Measurements from ENCODE around the gene MIA3. TPM values are rescaled to one million over a fixed set of nuclear protein-coding genes. Genes with fewer than 3 reads are reported as not detected.

MIA3 gene
- total RNA-seq, 1 experiment from 2014 or later, result 50.8 TPM

DNA sequence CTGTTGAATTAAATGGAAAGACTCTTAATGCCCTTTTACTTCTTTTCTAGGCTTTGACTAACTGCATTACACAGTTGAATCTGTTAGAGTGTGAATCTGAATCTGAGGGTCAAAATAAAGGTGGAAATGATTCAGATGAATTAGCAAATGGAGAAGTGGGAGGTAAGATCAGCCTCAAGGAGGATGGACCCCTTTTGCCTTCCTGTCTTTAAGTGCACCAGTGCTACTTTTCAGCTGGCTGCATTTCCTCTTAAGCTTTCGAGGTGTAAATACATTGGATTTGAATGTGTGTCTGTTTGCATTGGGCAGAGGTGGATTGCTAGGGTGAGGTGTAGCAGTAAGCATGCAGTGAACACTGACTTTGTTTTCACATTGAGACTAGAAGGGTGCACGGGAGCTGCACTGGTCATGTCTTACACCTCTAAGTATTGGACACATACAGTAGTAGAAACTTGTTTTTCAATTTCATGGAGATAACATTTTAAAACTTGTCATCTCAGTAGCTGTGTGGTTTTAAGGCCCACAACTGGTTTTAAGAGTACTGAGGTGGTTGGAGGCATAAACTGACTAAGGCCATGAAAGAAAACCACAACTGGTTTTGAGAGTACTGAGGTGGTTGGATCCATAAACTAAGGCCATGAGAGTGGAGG is 35.4 kb downstream of the MIA3 start:
- no peak overlapping the region for H3K4me2 ChIP-seq (ENCODE audit: low read length)
- H3K27ac ChIP-seq (ENCODE audit: low read length), result no peak overlapping the region
- ATAC-seq, result no peak
- no peak overlapping the region for H3K9ac ChIP-seq (ENCODE audit: low read length)
- H3K4me3 ChIP-seq (ENCODE audit: low read length), result no peak overlapping the region
- peaks cover 78% of the 10 kb centered on the region for H3K36me3 ChIP-seq (ENCODE audit: low read depth, low read length)
- H3K9me2 ChIP-seq (replicated peaks; ENCODE audit: low read length), result no peaks in the 10 kb centered on the region
- no TSS peak for BruUV-seq (replicated peaks)
- CTCF ChIA-PET, result no interaction called here
- no peak for DNase-seq
- no peak for TF ChIP-seq EZH2phosphoT487 (IDR thresholded peaks at IDR 0.05; ENCODE audit: borderline replicate concordance, low read length)
- no peak for TF ChIP-seq CTCF (conservative IDR thresholded peaks at IDR 0.05; ENCODE audit: low read depth, low read length)
- no peak for TF ChIP-seq EZH2 (IDR thresholded peaks at IDR 0.05; ENCODE audit: low read length, unreplicated experiment)
- no peaks in the 10 kb centered on the region for H4K20me1 ChIP-seq (ENCODE audit: low read length)
- no peaks in the 10 kb centered on the region for H3K4me1 ChIP-seq (ENCODE audit: insufficient read depth, low read length)
- H3F3A ChIP-seq (ENCODE audit: low read length, unreplicated experiment), result no peaks in the 10 kb centered on the region
- H3K27me3 ChIP-seq (ENCODE audit: low read length), result no peaks in the 10 kb centered on the region
- POLR2A ChIA-PET (ENCODE audit: unreplicated experiment), result no interaction called here
- no peaks in the 10 kb centered on the region for H3K9me3 ChIP-seq (ENCODE audit: low read length)
- no peaks in the 10 kb centered on the region for H3K79me2 ChIP-seq (ENCODE audit: low read length)
- intact Hi-C loops (cut with micrococcal nuclease), result no loop called here
- H2AFZ ChIP-seq (ENCODE audit: low read length), result no peak overlapping the region

- no peak overlapping the region for H3K9ac ChIP-seq (ENCODE audit: low read length)
- intact Hi-C loops (cut with micrococcal nuclease), result no loop called here
- H2AFZ ChIP-seq (ENCODE audit: low read length), result no peak overlapping the region
- no peaks in the 10 kb centered on the region for H4K20me1 ChIP-seq (ENCODE audit: low read length)
- BruUV-seq (replicated peaks), result no TSS peak
- CTCF ChIA-PET, result no interaction called here
- peaks cover 90% of the 10 kb centered on the region for H3K36me3 ChIP-seq (ENCODE audit: low read depth, low read length)
- H3F3A ChIP-seq (ENCODE audit: low read length, unreplicated experiment), result no peaks in the 10 kb centered on the region
- H3K27ac ChIP-seq (ENCODE audit: low read length), result no peak overlapping the region
- H3K9me2 ChIP-seq (replicated peaks; ENCODE audit: low read length), result no peaks in the 10 kb centered on the region
- no peaks in the 10 kb centered on the region for H3K9me3 ChIP-seq (ENCODE audit: low read length)
- no peaks in the 10 kb centered on the region for H3K79me2 ChIP-seq (ENCODE audit: low read length)
- no peak for ATAC-seq
- DNase-seq, result no peak
- TF ChIP-seq EZH2phosphoT487 (IDR thresholded peaks at IDR 0.05; ENCODE audit: borderline replicate concordance, low read length), result no peak
- no peak for TF ChIP-seq EZH2 (IDR thresholded peaks at IDR 0.05; ENCODE audit: low read length, unreplicated experiment)
- TF ChIP-seq CTCF (conservative IDR thresholded peaks at IDR 0.05; ENCODE audit: low read depth, low read length), result no peak
- H3K4me2 ChIP-seq (ENCODE audit: low read length), result no peak overlapping the region
- no peaks in the 10 kb centered on the region for H3K27me3 ChIP-seq (ENCODE audit: low read length)
- no peak overlapping the region for H3K4me3 ChIP-seq (ENCODE audit: low read length)
- POLR2A ChIA-PET (ENCODE audit: unreplicated experiment), result no interaction called here
- no peaks in the 10 kb centered on the region for H3K4me1 ChIP-seq (ENCODE audit: insufficient read depth, low read length)
Measured at GRCh38 chr1:222654849-222655248, 37.0 kb downstream of the MIA3 start.

DNA sequence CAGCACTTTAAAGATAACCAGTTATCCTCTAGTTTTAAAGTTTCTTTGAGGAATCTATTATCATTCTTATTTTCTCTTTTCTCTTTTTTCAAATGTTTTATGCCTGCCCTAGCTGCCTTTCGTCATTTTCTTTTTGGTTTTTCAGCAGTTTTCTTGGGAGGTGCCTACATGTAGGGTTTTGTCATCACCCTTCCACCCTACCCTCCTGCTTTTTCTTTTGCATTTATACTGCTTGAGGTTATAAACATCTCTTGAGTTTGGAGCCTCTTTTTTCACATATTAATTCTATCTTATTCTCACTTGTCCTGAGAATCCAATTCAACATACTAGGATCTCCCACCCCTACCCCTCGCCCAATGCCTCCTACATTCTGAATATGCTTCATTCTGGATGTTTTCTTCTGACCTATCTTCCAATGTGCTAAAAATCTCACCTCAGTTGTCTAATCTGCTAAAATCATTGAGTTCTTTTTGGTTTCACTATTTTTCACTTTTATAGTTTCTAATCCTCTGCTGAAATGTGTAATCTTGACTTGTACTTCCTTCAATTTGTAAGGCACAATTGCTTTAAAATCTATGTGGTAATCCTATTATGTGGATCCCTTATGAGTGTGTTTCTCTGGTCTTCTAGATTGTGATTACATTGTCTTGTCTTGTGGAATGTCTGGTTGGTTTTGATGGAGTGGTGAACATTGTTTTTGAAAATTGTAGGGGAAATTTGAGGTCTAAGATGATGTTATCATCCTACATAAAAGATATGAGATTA is 38.7 kb downstream of the MIA3 start:
- CTCF ChIA-PET, result no interaction called here
- no peak for DNase-seq
- intact Hi-C loops (cut with micrococcal nuclease), result no loop called here
- Histone ChIP-seq H3K36me3 (ENCODE audit: low read depth, low read length) (peaks cover 91% of the 10 kb centered on the region), H3K4me2 (ENCODE audit: low read length) (no peak overlapping the region), H3F3A (ENCODE audit: low read length, unreplicated experiment) (no peaks in the 10 kb centered on the region), H3K4me3 (ENCODE audit: low read length) (no peak overlapping the region), H3K9me2 (replicated peaks; ENCODE audit: low read length) (no peaks in the 10 kb centered on the region), H2AFZ (ENCODE audit: low read length) (no peak overlapping the region), H4K20me1 (ENCODE audit: low read length) (no peaks in the 10 kb centered on the region), H3K4me1 (ENCODE audit: insufficient read depth, low read length) (no peaks in the 10 kb centered on the region), H3K27ac (ENCODE audit: low read length) (no peak overlapping the region), H3K9me3 (ENCODE audit: low read length) (no peaks in the 10 kb centered on the region), H3K79me2 (ENCODE audit: low read length) (no peaks in the 10 kb centered on the region), H3K9ac (ENCODE audit: low read length) (no peak overlapping the region), H3K27me3 (ENCODE audit: low read length) (no peaks in the 10 kb centered on the region)
- ATAC-seq, result no peak
- BruUV-seq (replicated peaks), result no TSS peak
- TF ChIP-seq EZH2 (IDR thresholded peaks at IDR 0.05; ENCODE audit: low read length, unreplicated experiment) (no peak), EZH2phosphoT487 (IDR thresholded peaks at IDR 0.05; ENCODE audit: borderline replicate concordance, low read length) (no peak)
- POLR2A ChIA-PET (ENCODE audit: unreplicated experiment), result no interaction called here
